ENCODE data around the gene AMFR.

The AMFR gene

DNA sequence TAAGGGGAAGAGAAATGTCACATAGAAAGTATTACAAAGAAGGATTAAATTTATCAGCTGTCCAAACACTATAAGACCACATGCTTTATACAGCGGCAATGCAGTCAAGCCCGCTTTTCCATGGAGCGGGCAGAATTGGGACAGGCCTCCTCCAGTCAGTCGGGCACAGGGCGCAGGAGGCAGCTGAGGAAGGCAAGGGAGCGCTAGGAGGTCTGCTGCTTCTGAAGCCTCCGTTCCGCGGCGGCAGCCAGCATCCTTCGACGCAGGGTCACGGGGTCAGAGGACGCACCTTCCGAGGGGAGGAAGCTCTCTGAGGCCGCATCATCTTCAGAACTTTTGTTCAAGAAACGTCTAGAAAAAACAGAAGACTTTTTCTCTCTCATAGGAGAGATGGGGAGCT lies 62.6 kb downstream of the AMFR start:
- Histone ChIP-seq H3K4ac (ENCODE audit: low read depth in 1 of 2, low read length in 2 of 2) (no peak overlapping the region), H3K9ac (ENCODE audit: low read length) (no peak overlapping the region), H3K9me3 (ENCODE audit: control insufficient read depth, low read length) (no peaks in the 10 kb centered on the region), H2BK5ac (ENCODE audit: low read depth, low read length, poor library complexity, severe bottlenecking) (no peak overlapping the region), H3K4me2 (ENCODE audit: low read length, poor library complexity, severe bottlenecking) (no peak overlapping the region), H2AFZ (ENCODE audit: low read depth, low read length) (no peak overlapping the region), H3K36me3 (ENCODE audit: control insufficient read depth in 1 of 2, insufficient read depth in 2 of 2, low read depth in 1 of 2, low read length in 2 of 2) (peaks cover 59 to 70% of the 10 kb centered on the region in 2 experiments), H3K14ac (ENCODE audit: low read length in 2 of 2) (no peak overlapping the region), H2AK5ac (ENCODE audit: low read length, severe bottlenecking) (no peak overlapping the region), H2BK15ac (ENCODE audit: low read depth, poor library complexity, severe bottlenecking) (no peak overlapping the region), H3K27ac (ENCODE audit: low read length, poor library complexity, severe bottlenecking) (no peak overlapping the region), H2BK12ac (ENCODE audit: low read length in 2 of 2) (no peak overlapping the region), H3K4me1 (ENCODE audit: control insufficient read depth, insufficient read depth, low read depth, low read length) (peaks cover 9% of the 10 kb centered on the region), H2BK120ac (ENCODE audit: low read depth, low read length) (no peak overlapping the region), H3K4me3 (ENCODE audit: insufficient read depth in 1 of 2, low read depth in 1 of 2, low read length in 2 of 2) (no peak overlapping the region), H3K79me1 (replicated peaks; ENCODE audit: low read length, poor library complexity, severe bottlenecking) (peaks cover 25% of the 10 kb centered on the region), H4K8ac (ENCODE audit: low read length) (no peak overlapping the region), H4K91ac (ENCODE audit: low read length) (no peak overlapping the region), H3K23ac (ENCODE audit: low read length in 2 of 2) (no peak overlapping the region), H3K27me3 (ENCODE audit: control insufficient read depth in 1 of 2, insufficient read depth in 1 of 2, low read length in 2 of 2) (no peaks in the 10 kb centered on the region), H3K18ac (ENCODE audit: low read depth in 1 of 2, low read length in 2 of 2) (no peak overlapping the region)
- WGBS = 98% methylated on average over 16 of the region's 17 CpGs
- no peak for DNase-seq

GRCh38 chr16:56362057-56362655 lies 63.2 kb downstream of the AMFR start:
- no peak overlapping the region for H2AK5ac ChIP-seq (ENCODE audit: low read length, severe bottlenecking)

DNA sequence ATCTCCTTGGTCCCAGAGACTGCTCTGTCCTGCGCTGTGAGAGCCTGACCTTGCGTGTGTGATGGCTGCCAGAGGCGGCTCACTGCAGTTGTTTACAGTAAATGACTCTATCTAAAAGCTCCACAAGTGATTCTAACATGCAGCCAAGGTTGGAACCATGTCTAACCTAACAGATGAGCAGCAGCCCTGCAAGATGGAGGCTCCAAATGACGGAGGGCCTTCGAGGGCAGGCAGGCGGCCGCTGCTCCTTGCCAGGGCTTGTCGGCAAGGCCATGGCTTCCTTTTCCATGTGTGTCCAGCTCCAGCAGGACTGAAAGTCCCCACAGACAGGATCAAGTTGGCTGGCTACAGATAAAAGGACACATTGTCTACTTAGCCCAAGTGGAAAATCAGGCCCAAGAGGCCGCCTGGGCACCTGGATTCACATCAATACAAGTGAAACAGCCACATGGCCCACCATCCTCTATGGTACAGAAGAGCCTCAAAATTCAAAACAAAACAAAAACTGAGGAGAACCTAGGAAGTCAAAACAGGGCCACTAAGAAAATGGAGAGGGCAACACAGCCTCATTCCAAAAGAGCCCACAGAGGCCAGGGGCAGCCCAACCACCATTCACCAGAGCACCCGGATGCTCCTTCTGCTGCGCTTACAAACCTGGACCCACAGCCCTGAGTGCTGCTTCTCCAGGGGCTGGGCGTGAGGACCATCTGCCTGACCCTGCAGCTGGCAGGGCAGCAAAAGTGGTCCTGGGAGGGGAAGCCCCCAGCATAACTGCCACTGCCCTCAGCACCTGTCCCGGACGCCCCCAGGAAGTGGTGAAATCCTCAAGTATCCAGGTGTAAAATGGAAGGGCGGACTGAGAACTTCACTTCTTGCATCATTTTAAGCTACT lies 65.0 kb downstream of the AMFR start:
- Histone ChIP-seq H2BK15ac (ENCODE audit: low read depth, poor library complexity, severe bottlenecking) (peak overlapping the region; percentile 45), H3K4me2 (ENCODE audit: low read length, poor library complexity, severe bottlenecking) (no peak overlapping the region), H3K27me3 (ENCODE audit: control insufficient read depth in 1 of 2, insufficient read depth in 1 of 2, low read length in 2 of 2) (no peaks in the 10 kb centered on the region), H3K36me3 (ENCODE audit: control insufficient read depth in 1 of 2, insufficient read depth in 2 of 2, low read depth in 1 of 2, low read length in 2 of 2) (peaks cover 43 to 52% of the 10 kb centered on the region in 2 experiments), H3K18ac (ENCODE audit: low read depth in 1 of 2, low read length in 2 of 2) (no peak overlapping the region), H2AK5ac (ENCODE audit: low read length, severe bottlenecking) (no peak overlapping the region), H3K27ac (ENCODE audit: low read length, poor library complexity, severe bottlenecking) (no peak overlapping the region), H4K91ac (ENCODE audit: low read length) (peak overlapping the region; percentile 28), H3K14ac (ENCODE audit: low read length in 2 of 2) (peak overlapping the region in 1 of 2 experiments; percentile 44), H2BK12ac (ENCODE audit: low read length in 2 of 2) (no peak overlapping the region), H3K9me3 (ENCODE audit: control insufficient read depth, low read length) (no peaks in the 10 kb centered on the region), H4K8ac (ENCODE audit: low read length) (no peak overlapping the region), H2BK5ac (ENCODE audit: low read depth, low read length, poor library complexity, severe bottlenecking) (peak overlapping the region; percentile 32), H3K4me1 (ENCODE audit: control insufficient read depth, insufficient read depth, low read depth, low read length) (peaks cover 17% of the 10 kb centered on the region), H2BK120ac (ENCODE audit: low read depth, low read length) (no peak overlapping the region), H3K79me1 (replicated peaks; ENCODE audit: low read length, poor library complexity, severe bottlenecking) (peaks cover 17% of the 10 kb centered on the region), H3K4ac (ENCODE audit: low read depth in 1 of 2, low read length in 2 of 2) (peak overlapping the region in 1 of 2 experiments; percentile 75), H3K23ac (ENCODE audit: low read length in 2 of 2) (no peak overlapping the region), H2AFZ (ENCODE audit: low read depth, low read length) (no peak overlapping the region), H3K4me3 (ENCODE audit: insufficient read depth in 1 of 2, low read depth in 1 of 2, low read length in 2 of 2) (no peak overlapping the region), H3K9ac (ENCODE audit: low read length) (no peak overlapping the region)
- 97% methylated on average over 12 of the region's 15 CpGs for WGBS
- DNase-seq = no peak

More at GRCh38 chr16:56362057-56362655, 63.2 kb downstream of the AMFR start:
- 94% methylated on average over 11 of the region's 15 CpGs for WGBS
- H3K27me3 ChIP-seq (ENCODE audit: control insufficient read depth in 1 of 2, insufficient read depth in 1 of 2, low read length in 2 of 2) = no peaks in the 10 kb centered on the region
- no peak overlapping the region for H4K8ac ChIP-seq (ENCODE audit: low read length)
- no peak overlapping the region for H2BK5ac ChIP-seq (ENCODE audit: low read depth, low read length, poor library complexity, severe bottlenecking)
- no peak overlapping the region for H2AFZ ChIP-seq (ENCODE audit: low read depth, low read length)
- H3K36me3 ChIP-seq (ENCODE audit: control insufficient read depth in 1 of 2, insufficient read depth in 2 of 2, low read depth in 1 of 2, low read length in 2 of 2) = peaks cover 54 to 65% of the 10 kb centered on the region in 2 experiments
- H3K4me3 ChIP-seq (ENCODE audit: insufficient read depth in 1 of 2, low read depth in 1 of 2, low read length in 2 of 2) = no peak overlapping the region
- no peak overlapping the region for H3K9ac ChIP-seq (ENCODE audit: low read length)
- peaks cover 25% of the 10 kb centered on the region for H3K79me1 ChIP-seq (replicated peaks; ENCODE audit: low read length, poor library complexity, severe bottlenecking)
- H3K27ac ChIP-seq (ENCODE audit: low read length, poor library complexity, severe bottlenecking) = no peak overlapping the region
- H3K23ac ChIP-seq (ENCODE audit: low read length in 2 of 2) = no peak overlapping the region
- no peak overlapping the region for H4K91ac ChIP-seq (ENCODE audit: low read length)
- no peak overlapping the region for H2BK12ac ChIP-seq (ENCODE audit: low read length in 2 of 2)
- H3K4me2 ChIP-seq (ENCODE audit: low read length, poor library complexity, severe bottlenecking) = no peak overlapping the region
- H2BK120ac ChIP-seq (ENCODE audit: low read depth, low read length) = no peak overlapping the region
- H3K14ac ChIP-seq (ENCODE audit: low read length in 2 of 2) = no peak overlapping the region
- no peaks in the 10 kb centered on the region for H3K9me3 ChIP-seq (ENCODE audit: control insufficient read depth, low read length)
- H2BK15ac ChIP-seq (ENCODE audit: low read depth, poor library complexity, severe bottlenecking) = no peak overlapping the region
- no peak overlapping the region for H3K18ac ChIP-seq (ENCODE audit: low read depth in 1 of 2, low read length in 2 of 2)
- no peak for DNase-seq
- no peak overlapping the region for H3K4ac ChIP-seq (ENCODE audit: low read depth in 1 of 2, low read length in 2 of 2)
- H3K4me1 ChIP-seq (ENCODE audit: control insufficient read depth, insufficient read depth, low read depth, low read length) = peaks cover 14% of the 10 kb centered on the region

GRCh38 chr16:56357765-56358322 lies 67.5 kb downstream of the AMFR start:
- Histone ChIP-seq H3K18ac (ENCODE audit: low read depth in 1 of 2, low read length in 2 of 2) (peak overlapping the region; percentile 60 to 75), H4K8ac (ENCODE audit: low read length) (peak overlapping the region; percentile 95), H3K79me1 (replicated peaks; ENCODE audit: low read length, poor library complexity, severe bottlenecking) (peaks cover 3% of the 10 kb centered on the region), H3K27me3 (ENCODE audit: control insufficient read depth in 1 of 2, insufficient read depth in 1 of 2, low read length in 2 of 2) (peaks cover 0 to under 1% of the 10 kb centered on the region in 2 experiments), H3K36me3 (ENCODE audit: control insufficient read depth in 1 of 2, insufficient read depth in 2 of 2, low read depth in 1 of 2, low read length in 2 of 2) (peaks cover 20 to 27% of the 10 kb centered on the region in 2 experiments), H3K4me1 (ENCODE audit: control insufficient read depth, insufficient read depth, low read depth, low read length) (peaks cover 12% of the 10 kb centered on the region), H4K91ac (ENCODE audit: low read length) (peak overlapping the region; percentile 83), H2BK120ac (ENCODE audit: low read depth, low read length) (peak overlapping the region; percentile 71), H2AFZ (ENCODE audit: low read depth, low read length) (no peak overlapping the region), H3K27ac (ENCODE audit: low read length, poor library complexity, severe bottlenecking) (peak overlapping the region; percentile 40), H3K9me3 (ENCODE audit: control insufficient read depth, low read length) (no peaks in the 10 kb centered on the region), H2AK5ac (ENCODE audit: low read length, severe bottlenecking) (peak overlapping the region; percentile 59), H3K4me2 (ENCODE audit: low read length, poor library complexity, severe bottlenecking) (no peak overlapping the region), H3K4ac (ENCODE audit: low read depth in 1 of 2, low read length in 2 of 2) (peak overlapping the region; percentile 30 to 82), H3K14ac (ENCODE audit: low read length in 2 of 2) (peak overlapping the region in 1 of 2 experiments; percentile 55), H3K23ac (ENCODE audit: low read length in 2 of 2) (no peak overlapping the region), H2BK15ac (ENCODE audit: low read depth, poor library complexity, severe bottlenecking) (peak overlapping the region; percentile 86), H2BK5ac (ENCODE audit: low read depth, low read length, poor library complexity, severe bottlenecking) (no peak overlapping the region), H3K4me3 (ENCODE audit: insufficient read depth in 1 of 2, low read depth in 1 of 2, low read length in 2 of 2) (no peak overlapping the region), H3K9ac (ENCODE audit: low read length) (peak overlapping the region; percentile 95), H2BK12ac (ENCODE audit: low read length in 2 of 2) (peak overlapping the region; percentile 20 to 63)
- DNase-seq = no peak
- 90% methylated on average over 13 of the region's 13 CpGs for WGBS

All from mesenchymal stem cell (in vitro differentiated cells and primary cell).